HG02759 (cell line): ENCODE measurements around the gene LPP.

Source experiments
- ATAC-seq: cut with Tn5 transposase; IDR thresholded peaks from one replicate; pipeline ENCODE4 v1.9.1; 2021; ENCODE audit warnings: mild to moderate bottlenecking, moderate library complexity; ENCODE audit not compliant: unreplicated experiment

Gene LPP

GRCh38 chr3:188659449-188660090 lies 505.6 kb downstream of the LPP start:
- ATAC-seq: no peak

- no peak for ATAC-seq
Measured at GRCh38 chr3:188660415-188660814, 506.5 kb downstream of the LPP start.

GRCh38 chr3:188661806-188662205 lies 507.8 kb downstream of the LPP start:
- ATAC-seq: no peak

GRCh38 chr3:188662214-188662613 lies 508.3 kb downstream of the LPP start:
- no peak for ATAC-seq

GRCh38 chr3:188662795-188663194 lies 508.8 kb downstream of the LPP start:
- ATAC-seq: no peak

GRCh38 chr3:188663839-188664238 lies 509.9 kb downstream of the LPP start:
- ATAC-seq: no peak

GRCh38 chr3:188664795-188665194 lies 510.8 kb downstream of the LPP start:
- no peak for ATAC-seq

GRCh38 chr3:188667926-188668325 lies 514.0 kb downstream of the LPP start:
- no peak for ATAC-seq

GRCh38 chr3:188670446-188670845 lies 516.5 kb downstream of the LPP start:
- no peak for ATAC-seq

- no peak for ATAC-seq
Measured at GRCh38 chr3:188671971-188672370, 518.0 kb downstream of the LPP start.

- no peak for ATAC-seq
Measured at GRCh38 chr3:188672840-188673239, 518.9 kb downstream of the LPP start.

- no peak for ATAC-seq
Measured at GRCh38 chr3:188673646-188674186, 519.8 kb downstream of the LPP start.

GRCh38 chr3:188674595-188674994 lies 520.6 kb downstream of the LPP start:
- no peak for ATAC-seq

- ATAC-seq: no peak
Measured at GRCh38 chr3:188677344-188677743, 523.4 kb downstream of the LPP start.

GRCh38 chr3:188680189-188680588 lies 526.2 kb downstream of the LPP start:
- ATAC-seq: no peak

- no peak for ATAC-seq
Measured at GRCh38 chr3:188680605-188681004, 526.6 kb downstream of the LPP start.

- ATAC-seq: no peak
Measured at GRCh38 chr3:188682316-188682715, 528.4 kb downstream of the LPP start.

GRCh38 chr3:188683032-188683521 lies 529.1 kb downstream of the LPP start:
- no peak for ATAC-seq

GRCh38 chr3:188684276-188684675 lies 530.3 kb downstream of the LPP start:
- ATAC-seq: no peak

- no peak for ATAC-seq
Measured at GRCh38 chr3:188685789-188686188, 531.8 kb downstream of the LPP start.

GRCh38 chr3:188686324-188686723 lies 532.4 kb downstream of the LPP start:
- no peak for ATAC-seq

- ATAC-seq: no peak
Measured at GRCh38 chr3:188687389-188687788, 533.4 kb downstream of the LPP start.

GRCh38 chr3:188689101-188689574 lies 535.2 kb downstream of the LPP start:
- no peak for ATAC-seq
